Activated CD4-positive, alpha-beta T cell treated with anti-CD3 and anti-CD28 coated beads for 36 hours (primary cell): ENCODE measurements around the gene PAX5. TPM values are rescaled to one million over a fixed set of nuclear protein-coding genes. Genes with fewer than 3 reads are reported as not detected.

Source experiments
- ATAC-seq: fragments of 200-7000 bp; cut with Tn5 transposase; one replicate; pipeline ENCODE4 v1.10.0; 2021; ENCODE audit warnings: mild to moderate bottlenecking, moderate library complexity
- CTCF ChIA-PET: fragments of 350-600 bp; sonication (Branson Sonifier 250); formaldehyde crosslinking; loops from one replicate; lab custom pipeline; 2021; ENCODE audit warnings: antibody characterized with exemption; lab: Charles Lee
- POLR2A ChIA-PET: fragments of 350-600 bp; sonication (Branson Sonifier 250); formaldehyde crosslinking; loops from one replicate; lab custom pipeline; 2021; ENCODE audit warnings: antibody characterized with exemption, inconsistent platforms; lab: Charles Lee
- DNase-seq: peaks from one replicate; pipeline ENCODE4 v3.0.0-alpha.2; 2020
- H3K27ac Mint-ChIP-seq: one replicate; pipeline ENCODE4 v1.8.0; 2021; ENCODE audit warnings: mixed read lengths
- H3K27me3 Mint-ChIP-seq: one replicate; pipeline ENCODE4 v1.8.0; 2021; ENCODE audit warnings: mixed read lengths
- H3K36me3 Mint-ChIP-seq: one replicate; pipeline ENCODE4 v1.8.0; 2021; ENCODE audit warnings: low read depth, mixed read lengths
- H3K4me1 Mint-ChIP-seq: one replicate; pipeline ENCODE4 v1.8.0; 2021; ENCODE audit warnings: mixed read lengths
- H3K4me3 Mint-ChIP-seq: one replicate; pipeline ENCODE4 v1.8.0; 2021; ENCODE audit warnings: mild to moderate bottlenecking, moderate library complexity, mixed read lengths
- H3K9me3 Mint-ChIP-seq: one replicate; pipeline ENCODE4 v1.8.0; 2021; ENCODE audit warnings: low read depth, mixed read lengths
- intact Hi-C, 2 experiments: fragments of 100-400 bp; cut with DNase I in 1 of 2; cut with micrococcal nuclease in 1 of 2; formaldehyde crosslinking; loops; one replicate each; pipeline versions ENCODE4 v1.14.2 to v1.15.1; 2022 to 2024; cut with DNase I, micrococcal nuclease
- total RNA-seq, 2 experiments: library from RNA; stranded (reverse); gene quantifications; one replicate each; pipeline ENCODE4 v1.2.3, GENCODE V29; 2021

Gene PAX5
- total RNA-seq, 2 experiments from 2014 or later, result 0.21 to 0.51 TPM

DNA sequence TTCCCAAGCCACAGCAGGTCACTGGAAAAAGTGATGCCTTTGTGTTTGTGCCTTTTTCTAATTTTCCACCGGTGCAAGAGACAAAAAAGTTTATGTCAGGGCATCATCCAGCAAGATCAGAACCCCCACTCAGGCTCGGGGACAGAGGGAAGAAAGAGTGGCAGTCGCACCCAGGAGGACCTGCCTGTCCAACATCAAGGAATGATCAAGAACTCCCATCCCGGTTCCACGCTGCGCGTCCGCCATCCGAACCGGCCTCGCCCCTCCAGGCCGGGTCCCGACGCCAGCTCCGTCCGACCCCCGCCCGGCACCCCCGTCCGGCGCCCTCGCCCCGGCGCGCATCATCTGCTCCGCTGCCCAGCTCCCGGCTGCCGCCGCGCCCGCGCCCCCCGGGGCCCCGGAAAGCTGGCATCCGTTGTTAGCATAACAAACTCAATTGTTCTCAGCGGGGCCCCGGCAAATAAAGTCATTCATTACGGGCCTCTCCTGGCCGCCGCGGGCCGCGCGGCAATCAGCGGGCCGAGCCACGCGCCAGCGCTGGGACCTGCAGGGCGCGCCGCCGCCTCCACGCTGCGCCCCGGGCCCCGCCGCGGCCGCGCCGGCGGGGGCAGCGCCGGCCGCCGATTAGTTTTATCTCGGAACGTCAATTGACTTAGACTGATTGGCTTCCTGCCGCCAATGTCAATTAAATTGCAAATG, 48.1 kb downstream of the PAX5 start:
- ATAC-seq (peak; percentile 19), DNase-seq (peak; percentile 16)
- no peak overlapping the region for H3K27ac Mint-ChIP-seq
- ChIA-PET CTCF (interaction anchor here (1.2 kb wide), 1 partner anchor 111 kb away, joined by 3 read pairs; no protein-coding TSS in a partner anchor), POLR2A (no interaction called here)
- peaks cover 6% of the 10 kb centered on the region for H3K36me3 Mint-ChIP-seq
- peaks cover 6% of the 10 kb centered on the region for H3K9me3 Mint-ChIP-seq
- peaks cover 57% of the 10 kb centered on the region for H3K27me3 Mint-ChIP-seq
- intact Hi-C loops, result no loop called here
- H3K4me3 Mint-ChIP-seq, result no peak overlapping the region
- H3K4me1 Mint-ChIP-seq, result peaks cover 11% of the 10 kb centered on the region

DNA sequence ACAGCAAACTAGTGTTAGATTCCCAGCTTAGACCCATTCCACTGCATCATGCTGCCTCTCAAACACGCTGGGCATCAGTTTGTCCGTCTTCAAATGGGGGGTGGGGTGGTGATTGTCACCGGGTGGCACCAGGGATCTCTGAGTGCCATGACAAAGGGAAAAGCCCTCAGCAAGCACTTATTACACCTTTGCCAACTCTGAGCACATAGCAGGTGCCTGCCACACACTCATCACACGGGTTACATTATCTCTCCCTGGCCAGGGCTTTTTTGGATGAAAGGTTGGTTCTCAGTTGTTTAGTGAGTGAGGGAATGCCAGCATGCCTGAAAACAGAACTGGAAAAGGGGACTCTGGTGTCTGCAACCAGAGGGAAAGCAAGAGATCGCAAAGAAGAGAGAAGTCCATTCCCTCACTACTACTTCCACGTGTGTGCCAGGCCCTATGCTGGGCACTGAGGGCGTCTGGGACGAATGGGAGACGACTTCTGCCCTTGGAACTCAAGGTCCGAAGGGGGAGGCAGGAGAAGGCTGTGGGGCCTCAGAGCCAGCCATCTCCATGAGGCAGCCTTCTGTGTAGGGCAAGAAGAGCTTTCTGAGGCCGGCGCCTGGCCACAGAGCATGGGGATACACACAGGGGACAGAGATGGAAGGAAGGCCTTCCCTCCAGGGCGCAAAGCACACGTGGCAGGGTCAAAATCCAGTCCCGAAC, 48.9 kb downstream of the PAX5 start:
- intact Hi-C loops, result no loop called here
- Mint-ChIP-seq H3K4me3 (no peak overlapping the region), H3K4me1 (peaks cover 11% of the 10 kb centered on the region), H3K36me3 (peaks cover 2% of the 10 kb centered on the region), H3K27me3 (peaks cover 56% of the 10 kb centered on the region), H3K9me3 (peaks cover 2% of the 10 kb centered on the region), H3K27ac (no peak overlapping the region)
- ATAC-seq (no peak), DNase-seq (no peak)
- ChIA-PET POLR2A (no interaction called here), CTCF (interaction anchor here (1.2 kb wide), 1 partner anchor 111 kb away, joined by 3 read pairs; no protein-coding TSS in a partner anchor)

DNA sequence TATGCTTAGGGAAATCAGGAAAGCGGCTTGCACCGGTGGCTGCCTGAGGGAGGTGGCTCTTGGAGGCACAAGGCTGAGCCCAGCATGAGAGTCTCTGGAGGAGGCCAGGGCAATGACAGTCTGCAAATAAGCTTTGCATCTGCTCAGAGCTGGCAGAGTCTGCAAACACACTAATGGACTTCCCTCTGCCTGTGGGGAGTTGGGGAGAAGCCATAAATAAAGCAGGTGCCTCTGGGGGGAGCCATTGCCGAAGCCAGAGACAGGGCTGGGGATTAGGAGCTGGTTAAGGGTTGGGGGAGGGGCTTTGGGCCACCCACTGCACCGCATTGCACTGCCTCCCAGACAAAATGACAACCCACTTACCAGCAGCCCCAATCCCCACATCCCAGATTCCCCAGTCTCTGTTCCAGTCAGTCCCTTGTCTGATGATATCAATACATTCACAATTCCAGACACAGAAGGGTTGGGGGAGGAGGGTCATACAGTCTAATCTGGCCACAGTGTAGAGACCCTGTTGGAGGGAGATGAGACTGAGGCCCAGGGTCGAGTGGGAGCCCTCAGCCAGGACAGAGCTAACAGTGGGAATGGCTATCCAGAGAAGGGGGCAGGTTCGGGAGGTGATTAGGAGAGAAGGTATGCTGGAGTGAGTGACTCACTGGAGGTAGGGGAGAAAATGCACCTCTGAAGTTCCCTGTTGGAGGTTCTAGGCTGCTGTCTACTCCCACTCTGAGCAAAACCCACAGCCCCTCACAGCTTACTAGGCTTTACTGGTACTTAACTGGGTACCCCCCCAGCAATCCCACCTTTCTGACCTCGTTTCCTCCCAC, 53.7 kb downstream of the PAX5 start:
- ATAC-seq, result peak; percentile 23
- intact Hi-C loops, result no loop called here
- Mint-ChIP-seq H3K27me3 (peaks cover 37% of the 10 kb centered on the region), H3K36me3 (no peaks in the 10 kb centered on the region), H3K4me3 (no peak overlapping the region), H3K27ac (no peak overlapping the region), H3K4me1 (no peaks in the 10 kb centered on the region), H3K9me3 (no peaks in the 10 kb centered on the region)
- DNase-seq, result peak; percentile 28
- ChIA-PET POLR2A (no interaction called here), CTCF (interaction anchor here (0.6 to 2.3 kb wide), 4 partner anchors 13 to 413 kb away, joined by 3 to 6 read pairs (median 4); no protein-coding TSS in a partner anchor)

DNA sequence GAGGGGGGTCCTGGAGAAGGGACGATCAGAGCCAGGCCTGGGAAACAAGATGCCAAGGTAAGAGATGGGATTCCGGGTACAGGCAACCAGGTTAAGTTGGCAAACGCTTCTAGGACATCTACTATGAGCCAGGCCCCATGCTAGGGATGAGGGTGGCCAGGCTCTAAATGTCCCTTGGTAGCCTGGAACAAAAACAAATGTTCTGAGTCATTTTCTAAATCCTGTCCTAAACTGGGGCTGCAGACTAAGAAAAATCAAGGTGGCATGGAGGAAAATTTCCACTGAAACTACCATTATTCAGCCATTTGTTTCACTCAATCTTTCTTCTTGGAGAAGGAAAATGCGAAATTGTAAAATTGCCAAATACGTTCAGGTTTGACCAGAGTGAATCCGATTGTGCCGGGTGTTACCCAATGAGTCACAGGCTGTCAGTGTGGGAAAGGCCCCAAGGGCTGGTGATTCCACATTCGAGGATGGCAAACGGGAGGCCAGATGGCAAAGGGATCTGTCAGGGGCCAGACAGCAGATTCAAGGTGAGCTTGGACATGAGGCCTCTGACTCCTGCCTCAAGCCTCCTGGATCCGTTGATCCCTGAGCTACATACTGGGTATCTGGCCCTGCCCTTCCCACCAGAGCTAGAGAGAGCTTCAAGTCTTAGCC, 57.6 kb downstream of the PAX5 start:
- CTCF ChIA-PET, result interaction anchor here (0.7 kb wide), 1 partner anchor 50 kb away, joined by 3 read pairs; no protein-coding TSS in a partner anchor
- intact Hi-C loops, result no loop called here
- no peak overlapping the region for H3K27ac Mint-ChIP-seq
- POLR2A ChIA-PET, result no interaction called here
- H3K4me1 Mint-ChIP-seq, result no peaks in the 10 kb centered on the region
- H3K27me3 Mint-ChIP-seq, result peaks cover 23% of the 10 kb centered on the region
- no peaks in the 10 kb centered on the region for H3K9me3 Mint-ChIP-seq
- H3K4me3 Mint-ChIP-seq, result no peak overlapping the region
- DNase-seq (no peak), ATAC-seq (no peak)
- no peaks in the 10 kb centered on the region for H3K36me3 Mint-ChIP-seq

- ATAC-seq (no peak), DNase-seq (peak; percentile 18)
- Mint-ChIP-seq H3K27me3 (peaks cover 16% of the 10 kb centered on the region), H3K9me3 (no peaks in the 10 kb centered on the region), H3K36me3 (no peaks in the 10 kb centered on the region), H3K4me1 (no peaks in the 10 kb centered on the region), H3K27ac (no peak overlapping the region), H3K4me3 (no peak overlapping the region)
- CTCF ChIA-PET, result interaction anchor here (0.6 to 2.3 kb wide), 4 partner anchors 21 to 245 kb away, joined by 3 to 8 read pairs (median 4); no protein-coding TSS in a partner anchor
- POLR2A ChIA-PET, result no interaction called here
- intact Hi-C loops, result loop anchor here in 1 of 2 experiments (5.0 kb wide), 1 partner anchor 102 kb away; no protein-coding TSS in a partner anchor
These were observed 59.3 kb downstream of the PAX5 start for GRCh38 chr9:36974731-36975130.

GRCh38 chr9:36971935-36972488, 62.1 kb downstream of the PAX5 start:
- DNase-seq, result no peak
- Mint-ChIP-seq H3K27ac (no peak overlapping the region), H3K27me3 (peaks cover 12% of the 10 kb centered on the region), H3K36me3 (no peaks in the 10 kb centered on the region), H3K4me1 (no peaks in the 10 kb centered on the region), H3K4me3 (no peak overlapping the region), H3K9me3 (no peaks in the 10 kb centered on the region)
- intact Hi-C loops, result loop anchor here in 1 of 2 experiments (5.0 kb wide), 1 partner anchor 100 kb away; no protein-coding TSS in a partner anchor
- ATAC-seq, result no peak
- POLR2A ChIA-PET, result no interaction called here
- CTCF ChIA-PET, result interaction anchor here (0.6 to 1.1 kb wide), 3 partner anchors 16 to 479 kb away, joined by 3 to 5 read pairs (median 3); no protein-coding TSS in a partner anchor

- no peak overlapping the region for H3K27ac Mint-ChIP-seq
- intact Hi-C loops, result loop anchor here in 1 of 2 experiments (5.0 kb wide), 1 partner anchor 98 kb away; no protein-coding TSS in a partner anchor
- POLR2A ChIA-PET, result no interaction called here
- ATAC-seq, result no peak
- no peaks in the 10 kb centered on the region for H3K4me1 Mint-ChIP-seq
- peaks cover 3% of the 10 kb centered on the region for H3K27me3 Mint-ChIP-seq
- DNase-seq, result no peak
- no peaks in the 10 kb centered on the region for H3K9me3 Mint-ChIP-seq
- no peak overlapping the region for H3K4me3 Mint-ChIP-seq
- CTCF ChIA-PET, result interaction anchor here (1.1 kb wide), 1 partner anchor 97 kb away, joined by 4 read pairs; no protein-coding TSS in a partner anchor
- H3K36me3 Mint-ChIP-seq, result no peaks in the 10 kb centered on the region
These were observed 63.8 kb downstream of the PAX5 start for GRCh38 chr9:36970007-36970888.

DNA sequence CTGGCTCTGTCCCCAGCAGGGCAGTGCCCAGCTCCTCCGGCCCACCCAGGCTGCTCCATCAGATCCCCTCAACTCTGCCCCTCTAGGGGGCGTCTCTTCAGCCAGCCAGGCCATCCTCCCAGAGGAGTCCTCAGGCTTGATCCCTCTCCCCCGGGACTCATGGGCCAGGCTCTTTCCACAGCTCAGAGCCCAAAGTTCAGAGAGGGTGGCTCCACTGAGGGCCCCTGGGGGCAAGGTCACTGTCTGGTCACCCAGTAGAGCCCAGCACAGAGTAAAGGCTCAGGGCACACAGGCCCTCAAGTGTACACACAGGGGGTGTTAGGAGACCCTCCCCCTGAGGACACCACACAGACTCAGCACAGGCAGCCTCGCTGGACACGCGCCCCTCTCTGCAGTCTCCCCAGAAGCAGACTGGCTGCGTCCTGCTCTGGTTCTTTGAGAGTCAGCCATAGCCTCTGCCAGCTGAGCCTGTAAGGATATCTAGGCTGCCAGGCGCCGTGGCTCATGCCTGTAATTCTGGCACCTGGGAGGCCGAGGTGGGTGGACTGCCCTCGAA, 64.8 kb downstream of the PAX5 start:
- Mint-ChIP-seq H3K36me3 (no peaks in the 10 kb centered on the region), H3K27ac (no peak overlapping the region), H3K27me3 (no peaks in the 10 kb centered on the region), H3K4me3 (no peak overlapping the region), H3K4me1 (no peaks in the 10 kb centered on the region), H3K9me3 (no peaks in the 10 kb centered on the region)
- ATAC-seq (no peak), DNase-seq (no peak)
- ChIA-PET CTCF (interaction anchor here (0.7 to 1.2 kb wide), 2 partner anchors 13 to 14 kb away, joined by 3 to 4 read pairs; no protein-coding TSS in a partner anchor), POLR2A (no interaction called here)
- intact Hi-C loops, result no loop called here

- H3K4me3 Mint-ChIP-seq, result no peak overlapping the region
- peak; percentile 18 for DNase-seq
- H3K27me3 Mint-ChIP-seq, result no peaks in the 10 kb centered on the region
- H3K27ac Mint-ChIP-seq, result no peak overlapping the region
- no peaks in the 10 kb centered on the region for H3K4me1 Mint-ChIP-seq
- H3K36me3 Mint-ChIP-seq, result no peaks in the 10 kb centered on the region
- CTCF ChIA-PET, result interaction anchor here (0.7 to 2.0 kb wide), 3 partner anchors 11 to 13 kb away, joined by 3 to 6 read pairs (median 4); no protein-coding TSS in a partner anchor
- H3K9me3 Mint-ChIP-seq, result no peaks in the 10 kb centered on the region
- ATAC-seq, result peak; percentile 33
- POLR2A ChIA-PET, result no interaction called here
- intact Hi-C loops, result no loop called here
These were observed 65.4 kb downstream of the PAX5 start for GRCh38 chr9:36968574-36969215.
